GM20000 (cell line): ENCODE results near the gene SLC25A47.

Source experiments
- DNase-seq: peaks from one replicate; pipeline ENCODE4 v3.0.0; 2012; ENCODE audit warnings: low spot score
- CTCF ChIP-seq: IDR thresholded peaks from 2 replicates; pipeline ENCODE4 v1.5.1; 2012; ENCODE audit warnings: mild to moderate bottlenecking, control low read depth; ENCODE audit errors: extremely low read depth, missing control alignments

SLC25A47 gene

GRCh38 chr14:100358396-100358795 lies 35.3 kb downstream of the SLC25A47 start:
- DNase-seq: no peak
- TF ChIP-seq CTCF: no peak

GRCh38 chr14:100359111-100359510 lies 36.0 kb downstream of the SLC25A47 start:
- no peak for DNase-seq
- no peak for TF ChIP-seq CTCF

- DNase-seq: no peak
- TF ChIP-seq CTCF: no peak
These were observed 36.7 kb downstream of the SLC25A47 start for GRCh38 chr14:100359881-100360280.

GRCh38 chr14:100361626-100362025 lies 38.5 kb downstream of the SLC25A47 start:
- TF ChIP-seq CTCF: no peak
- no peak for DNase-seq

- DNase-seq: no peak
- no peak for TF ChIP-seq CTCF
These were observed 39.3 kb downstream of the SLC25A47 start for GRCh38 chr14:100362311-100362927.

GRCh38 chr14:100363053-100363452 lies 39.9 kb downstream of the SLC25A47 start:
- no peak for DNase-seq
- TF ChIP-seq CTCF: no peak

GRCh38 chr14:100364403-100364802 lies 41.3 kb downstream of the SLC25A47 start:
- TF ChIP-seq CTCF: no peak
- no peak for DNase-seq
